Heart right ventricle (tissue), 16 donors: Measurements from ENCODE around the gene VASP. TPM values are rescaled to one million over a fixed set of nuclear protein-coding genes. Genes with fewer than 3 reads are reported as not detected.

Experiments
- ATAC-seq, 8 donors: fragments of 200-7000 bp; cut with Tn5 transposase; one replicate each; pipeline ENCODE4 v1.9.1; 2020; ENCODE audit warnings: mild to moderate bottlenecking in 8 of 8, moderate library complexity in 8 of 8, moderate number of reproducible peaks in 1 of 8
- DNase-seq, 2 donors: peaks; one replicate each; pipeline ENCODE4 v3.0.0-alpha.2; 2020
- H3K27ac ChIP-seq, 10 donors: fragments of 200-600 bp; sonication (generic) in 2 of 10; one replicate each; pipeline versions ENCODE4 v1.5.0 to v1.8.0; 2020 to 2022; ENCODE audit warnings: mild to moderate bottlenecking in 3 of 10
- H3K27me3 ChIP-seq, 7 donors: fragments of 200-600 bp; one replicate each; pipeline ENCODE4 v1.8.0; 2021 to 2022; ENCODE audit warnings: mild to moderate bottlenecking in 2 of 7
- H3K36me3 ChIP-seq, 9 donors: fragments of 200-600 bp; sonication (generic) in 1 of 9; one replicate each; pipeline versions ENCODE4 v1.5.0 to v1.8.0; 2020 to 2022; ENCODE audit warnings: mild to moderate bottlenecking in 2 of 9
- H3K4me1 ChIP-seq, 9 donors: fragments of 200-600 bp; sonication (generic) in 1 of 9; one replicate each; pipeline versions ENCODE4 v1.5.0 to v1.8.0; 2020 to 2022; ENCODE audit warnings: mild to moderate bottlenecking in 4 of 9
- H3K4me3 ChIP-seq, 10 donors: fragments of 200-600 bp; sonication (generic) in 2 of 10; one replicate each; pipeline versions ENCODE4 v1.5.0 to v1.8.0; 2020 to 2022; ENCODE audit warnings: mild to moderate bottlenecking in 7 of 10, moderate library complexity in 2 of 10
- H3K9me3 ChIP-seq, 11 donors: fragments of 200-600 bp in 10 of 11; sonication (generic) in 2 of 11; one replicate each; pipeline versions ENCODE4 v1.5.0 to v1.8.0; 2013 to 2022; ENCODE audit warnings: mild to moderate bottlenecking in 2 of 11, control low read depth in 1 of 11, moderate library complexity in 1 of 11
- CTCF ChIP-seq, 9 donors: fragments of 200-600 bp; sonication (generic) in 2 of 9; IDR thresholded peaks; one replicate each; pipeline versions ENCODE4 v1.5.0 to v1.8.0; 2021 to 2022; ENCODE audit warnings: antibody characterized with exemption in 9 of 9, mild to moderate bottlenecking in 5 of 9, moderate library complexity in 1 of 9
- WGBS, 2 donors: extraction: QIAGEN DNeasy Blood & Tissue Kit; methylation state at CpG; one replicate each; pipeline ENCODE4 v1.1.7; 2013; ENCODE audit warnings: inconsistent platforms in 1 of 2; 5-methylcytosine and 5-hydroxymethylcytosine counted together
- intact Hi-C, 10 donors: fragments of 100-400 bp; cut with DNase I; formaldehyde crosslinking; loops; one replicate each; pipeline versions ENCODE4 v1.11.1 to v1.14.2; 2022
- polyA plus RNA-seq, 2 donors: library from polyadenylated mRNA; stranded (reverse); fragments of 200-250 nt; gene quantifications; one replicate each; pipeline ENCODE4 v1.2.3, GENCODE V29; 2013
- total RNA-seq, 10 donors: library from RNA; stranded (reverse); fragmentation: NEBNext Ultra II Directional in 3 of 10; extraction: Animal tissue kit (Norgen Biotek cat#: 25700) in 3 of 10; gene quantifications; one replicate each; pipeline versions ENCODE4 v1.2.1 to v1.2.4, GENCODE V29; 2021 to 2023
- donor health status: Arrhythmogenic right ventricular cardiomyopathy.
- donor health status: ischemic (EF 13 %, LVEDD 7.1; RV severe dilation, severe dysfunction).
- donor health status: healthy with polysubstance abuse.
- donor health status: DM: no; HTN: yes; CAD: no.
- donor health status: DM: no; HTN: no; CAD: no.
- donor health status: ischemic (EF 25% LVEDD 6.9; RV normal size, moderate dysfunction).
- donor health status: ischemic (EF 25% LVEDD 5.7; RV mildly dilated, moderate dysfunction).
- donor health status: healthy.
- donor health status: DM: yes; HTN: yes; CAD: no.
- donor health status: Ischemic cardiomyopathy.
- donor health status: ischemic (EF 35%, LVEDD 5.7; RV mildly dilated, moderate dysfunction).
- donor health status: nonischemic (EF 11% LVEDD 7.7; RV severe dilation, severe dysfunction).
- donor health status: DM: yes; HTN: yes; CAD: no.
- donor health status: PGD.
- donor health status: ischemic (EF 29% LVEDD 5.4; RV normal size, mild dysfunction).
- donor health status: nonischemic (EF 23%, LVEDD 6.1; RV moderate dilation, normal function).

VASP gene
- total and polyA plus RNA-seq, 12 donors: 24.9 to 78.6 (median 43.6) TPM

GRCh38 chr19:45511074-45511473 lies 3.8 kb downstream of the VASP start:
- Histone ChIP-seq H3K4me1 (peaks cover 9 to 70% (median 61%) of the 10 kb centered on the region in 9 donors), H3K27me3 (no peaks in the 10 kb centered on the region), H3K4me3 (peak overlapping the region in 1 of 10 donors; percentile 7), H3K36me3 (peaks cover 0 to 28% (median 0%) of the 10 kb centered on the region in 9 donors), H3K27ac (peak overlapping the region in 2 of 10 donors; percentile 98 to 99), H3K9me3 (no peaks in the 10 kb centered on the region)
- TF ChIP-seq CTCF (IDR thresholded peaks at IDR 0.05): no peak
- DNase-seq (no peak), ATAC-seq (no peak)
- intact Hi-C loops: no loop called here
- WGBS, 2 donors: 91 to 94% methylated on average over 5 of the region's 5 CpGs

GRCh38 chr19:45512881-45513483 lies 5.7 kb downstream of the VASP start:
- intact Hi-C loops: no loop called here
- no peaks in the 10 kb centered on the region for H3K27me3 ChIP-seq
- no peak for DNase-seq
- H3K36me3 ChIP-seq: peaks cover 0 to 39% (median 6%) of the 10 kb centered on the region in 9 donors
- peak overlapping the region in 4 of 10 donors; percentile 16 to 98 (median 82) for H3K27ac ChIP-seq
- H3K4me3 ChIP-seq: no peak overlapping the region
- peaks cover 9 to 77% (median 60%) of the 10 kb centered on the region in 9 donors for H3K4me1 ChIP-seq
- H3K9me3 ChIP-seq: no peaks in the 10 kb centered on the region
- no peak for ATAC-seq
- WGBS, 2 donors: 86 to 91% methylated on average over 6 of the region's 6 CpGs
- no peak for TF ChIP-seq CTCF (IDR thresholded peaks at IDR 0.05)

- intact Hi-C loops: no loop called here
- Histone ChIP-seq H3K27ac (peak overlapping the region in 9 of 10 donors; percentile 54 to 98 (median 73)), H3K4me3 (peak overlapping the region in 3 of 10 donors; percentile 9 to 35 (median 24)), H3K4me1 (peaks cover 9 to 78% (median 56%) of the 10 kb centered on the region in 9 donors), H3K36me3 (peaks cover 0 to 54% (median 18%) of the 10 kb centered on the region in 9 donors), H3K27me3 (no peaks in the 10 kb centered on the region), H3K9me3 (no peaks in the 10 kb centered on the region)
- 55 to 67% methylated on average over 13 of the region's 13 CpGs for WGBS, 2 donors
- ATAC-seq (peak in 6 of 8 donors; percentile 25 to 47 (median 31)), DNase-seq (no peak)
- no peak for TF ChIP-seq CTCF (IDR thresholded peaks at IDR 0.05)
Measured at GRCh38 chr19:45514376-45515051, 7.2 kb downstream of the VASP start.

GRCh38 chr19:45515081-45515624 lies 7.9 kb downstream of the VASP start:
- Histone ChIP-seq H3K4me3 (peak overlapping the region in 3 of 10 donors; percentile 9 to 35 (median 24)), H3K27me3 (no peaks in the 10 kb centered on the region), H3K36me3 (peaks cover 0 to 61% (median 22%) of the 10 kb centered on the region in 9 donors), H3K4me1 (peaks cover 9 to 73% (median 49%) of the 10 kb centered on the region in 9 donors), H3K27ac (peak overlapping the region in 9 of 10 donors; percentile 54 to 98 (median 73)), H3K9me3 (no peaks in the 10 kb centered on the region)
- 62 to 65% methylated on average over 10 of the region's 10 CpGs for WGBS, 2 donors
- peak in 1 of 2 donors; percentile 65 for DNase-seq
- peak; percentile 46 to 82 (median 66) for ATAC-seq
- TF ChIP-seq CTCF (IDR thresholded peaks at IDR 0.05): no peak
- intact Hi-C loops: no loop called here
